Measurements from ENCODE around the gene BIN2.
"Not testable (repeated sequence)": the region's sequence is repeated elsewhere in the genome, so short reads cannot be mapped to it uniquely, and the experiment has no call there.

BIN2 gene

DNA sequence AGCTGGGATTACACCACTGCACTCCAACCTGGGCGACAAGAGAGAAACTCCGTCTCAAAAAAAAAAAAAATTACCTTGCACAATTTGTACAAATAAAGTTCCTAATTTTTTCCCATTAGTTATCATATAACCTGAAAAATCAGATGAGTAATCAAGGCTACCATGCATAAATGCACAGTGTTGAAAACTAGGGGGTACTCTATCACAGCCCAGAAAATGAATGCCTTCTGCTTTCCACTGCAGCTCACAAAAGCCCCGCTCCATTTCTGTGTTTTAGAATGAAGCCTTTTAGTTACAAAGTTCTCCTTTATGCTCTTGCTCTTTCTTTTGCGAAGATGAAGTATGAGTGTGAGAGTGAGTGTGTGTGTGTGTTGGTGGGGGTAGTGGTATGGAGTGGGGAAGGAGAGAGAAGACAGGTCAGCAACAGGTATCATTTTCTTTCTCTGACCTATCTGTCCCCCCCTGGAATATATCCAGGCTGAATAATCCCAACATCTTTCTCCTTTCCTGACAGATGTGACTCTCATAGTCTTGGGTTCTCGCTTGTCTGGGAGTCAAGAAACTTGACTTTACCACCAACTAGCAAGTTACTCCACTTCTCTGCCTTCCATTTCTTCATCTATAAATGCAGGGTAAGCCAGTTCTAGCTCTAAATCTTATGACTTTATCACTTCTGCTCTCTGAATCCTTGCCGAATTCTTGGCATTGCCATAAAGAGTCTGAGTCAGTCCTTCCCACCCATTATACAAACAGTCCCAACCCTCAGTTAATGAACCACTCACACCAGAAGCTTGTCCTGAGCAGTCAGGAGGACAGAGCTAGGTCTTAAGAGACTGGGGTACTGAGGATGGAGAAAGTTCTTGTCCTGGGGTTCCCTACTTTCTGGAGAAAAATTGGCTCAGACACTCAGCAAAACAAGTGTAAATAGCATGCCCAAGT is 16.1 kb downstream of the BIN2 start:
- DNase-seq, result no peak

DNA sequence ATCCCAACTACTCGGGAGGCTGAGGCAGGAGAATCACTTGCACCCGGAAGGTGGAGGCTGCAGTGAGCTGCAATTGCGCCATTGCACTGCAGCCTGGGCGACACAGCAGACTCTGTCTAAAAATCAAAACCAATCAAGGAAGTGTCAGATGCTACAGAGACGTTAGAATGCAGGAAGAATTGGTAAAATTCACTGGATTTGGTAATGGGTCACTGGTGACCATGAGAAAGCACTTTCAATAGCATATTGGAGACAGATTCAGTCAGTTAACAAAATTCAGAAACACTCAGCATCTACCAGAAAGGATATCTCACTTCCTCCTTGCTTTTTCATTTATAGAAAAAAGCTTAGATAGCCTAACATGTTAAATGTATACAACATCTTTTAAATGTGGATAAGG is 17.5 kb downstream of the BIN2 start:
- no peak for DNase-seq

DNA sequence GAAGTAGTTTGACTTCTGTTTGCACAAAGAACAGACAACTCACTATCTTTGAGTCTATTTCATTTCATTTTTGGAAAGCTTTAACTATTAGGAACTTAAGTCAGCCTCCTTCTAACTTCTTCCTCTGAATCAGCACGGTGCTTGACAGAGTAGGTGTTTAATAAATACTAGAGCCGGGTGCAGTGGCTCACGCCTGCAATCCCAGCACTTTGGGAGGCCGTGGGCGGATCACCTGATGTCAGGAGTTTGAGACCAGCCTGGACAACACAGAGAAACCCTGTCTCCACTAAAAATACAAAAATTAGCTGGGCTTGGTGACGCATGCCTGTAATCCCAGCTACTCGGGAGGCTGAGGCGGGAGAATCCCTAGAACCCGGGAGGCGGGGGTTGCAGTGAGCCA is 23.2 kb downstream of the BIN2 start:
- not testable (repeated sequence) for DNase-seq

DNA sequence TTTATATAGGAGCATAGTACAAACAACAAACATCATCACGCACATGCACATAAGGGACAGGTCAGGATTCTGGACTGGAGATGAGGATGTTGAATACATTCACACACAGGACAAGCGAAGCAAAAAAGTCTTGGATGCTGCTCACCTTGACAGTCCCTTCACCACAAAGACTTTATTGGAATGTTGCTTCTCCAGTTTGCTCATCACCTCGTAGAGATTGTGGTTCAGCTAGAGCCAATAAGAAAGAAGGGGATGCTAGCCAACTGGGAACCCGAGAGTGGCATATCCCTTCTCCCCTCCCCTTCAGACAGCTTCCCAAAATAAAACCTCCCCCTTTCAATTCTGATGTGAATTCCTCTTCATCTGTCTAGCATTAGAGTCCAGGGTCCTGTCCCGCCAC is 28.3 kb downstream of the BIN2 start:
- no peak for DNase-seq

DNA sequence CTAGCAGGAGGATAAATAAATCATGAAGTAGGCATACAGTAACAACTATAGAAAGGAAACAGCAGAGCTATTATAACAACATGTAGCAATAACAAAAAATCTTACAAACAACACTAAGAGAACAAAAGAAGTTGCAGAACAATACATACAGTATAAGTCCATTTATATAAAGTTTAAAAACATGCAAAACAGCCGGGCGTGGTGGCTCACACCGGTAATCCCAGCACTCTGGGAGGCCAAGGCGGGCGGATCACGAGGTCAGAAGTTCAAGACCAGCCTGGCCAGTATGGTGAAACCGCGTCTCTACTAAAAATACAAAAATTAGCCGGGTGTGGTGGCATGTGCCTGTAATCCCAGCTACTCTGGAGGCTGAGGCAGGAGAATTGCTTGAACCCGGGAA is 29.9 kb downstream of the BIN2 start:
- DNase-seq, result not testable (repeated sequence)

DNA sequence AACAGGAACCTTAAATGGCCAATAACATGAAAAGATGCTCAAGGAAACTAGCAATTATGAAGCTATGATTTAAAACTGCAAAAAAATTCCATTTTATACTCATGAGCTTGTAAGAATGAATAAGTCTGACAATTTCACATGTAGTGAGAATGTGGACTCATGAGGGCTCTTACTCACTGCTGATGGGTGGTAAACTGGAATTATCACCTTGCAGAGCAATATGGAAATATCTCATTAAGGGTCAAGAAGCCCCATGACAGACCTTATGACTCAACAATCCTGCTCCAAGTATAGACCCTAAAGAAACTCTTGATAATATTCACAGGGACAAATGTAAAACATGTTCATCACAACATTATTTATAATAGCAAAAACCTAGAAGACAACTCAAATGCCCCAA is 30.3 kb downstream of the BIN2 start:
- DNase-seq, result no peak

DNA sequence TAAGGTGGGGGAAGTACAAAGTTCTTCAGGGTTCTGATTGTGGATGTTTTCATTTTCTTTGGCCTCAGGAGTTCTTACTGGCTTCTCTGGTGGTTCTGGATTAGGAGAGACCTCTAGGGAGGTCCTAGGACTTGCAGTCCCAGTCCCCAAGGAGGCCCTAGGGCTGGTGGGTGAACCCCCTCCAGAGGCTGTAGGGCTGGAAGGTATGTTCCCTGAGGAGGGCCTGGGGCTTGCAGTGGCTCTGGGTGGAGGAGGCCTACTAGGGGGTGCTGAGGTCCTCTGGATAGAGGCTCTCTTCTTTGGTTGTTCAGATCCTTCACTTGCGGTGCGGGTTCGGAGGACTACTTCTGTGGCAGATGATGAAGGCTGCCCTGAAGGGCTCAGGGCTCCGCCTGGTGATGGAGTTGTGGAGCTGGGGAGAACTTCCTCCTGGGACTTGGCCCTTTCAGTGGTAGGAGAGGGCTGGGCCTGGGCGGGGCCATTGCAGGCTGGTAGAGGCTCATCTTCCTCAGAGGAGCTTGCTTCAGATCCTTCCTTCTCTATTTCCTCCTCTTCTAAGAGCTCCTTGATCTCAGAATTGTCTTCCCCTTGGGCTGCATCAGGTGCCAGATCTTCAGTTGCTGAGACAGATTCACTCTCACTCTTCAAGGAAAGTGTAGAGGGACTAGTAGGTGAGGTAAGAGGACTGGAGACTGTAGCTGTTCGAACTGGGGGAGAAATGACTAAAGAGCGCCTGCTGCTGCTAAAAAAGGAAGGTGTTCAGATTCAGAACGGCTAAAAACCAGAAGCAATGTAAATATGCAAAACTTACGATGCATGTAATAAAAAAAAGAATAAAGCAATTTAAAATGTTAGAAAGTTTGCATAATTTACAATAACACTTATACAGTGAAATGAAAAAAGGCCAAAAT is 32.1 kb downstream of the BIN2 start:
- DNase-seq, result not testable (repeated sequence)

DNA sequence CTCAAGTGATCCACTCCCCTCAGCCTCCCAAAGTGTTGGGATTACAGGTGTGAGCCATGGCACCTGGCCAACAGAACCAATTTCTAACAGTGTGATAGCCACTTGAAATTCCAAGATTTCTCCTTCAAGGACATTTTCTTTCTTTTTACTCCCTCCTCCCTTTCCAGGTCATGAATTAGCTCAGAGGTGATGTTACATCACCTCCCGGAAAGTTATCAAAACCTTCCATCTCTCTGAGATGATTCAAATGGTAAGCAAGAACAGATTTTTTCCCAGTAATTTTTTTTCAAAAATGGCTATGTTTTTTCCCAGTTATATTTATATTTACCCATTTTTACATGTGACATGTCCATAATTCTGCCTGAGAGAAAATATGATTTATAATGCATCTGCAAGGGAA is 38.1 kb downstream of the BIN2 start:
- DNase-seq, result no peak

DNA sequence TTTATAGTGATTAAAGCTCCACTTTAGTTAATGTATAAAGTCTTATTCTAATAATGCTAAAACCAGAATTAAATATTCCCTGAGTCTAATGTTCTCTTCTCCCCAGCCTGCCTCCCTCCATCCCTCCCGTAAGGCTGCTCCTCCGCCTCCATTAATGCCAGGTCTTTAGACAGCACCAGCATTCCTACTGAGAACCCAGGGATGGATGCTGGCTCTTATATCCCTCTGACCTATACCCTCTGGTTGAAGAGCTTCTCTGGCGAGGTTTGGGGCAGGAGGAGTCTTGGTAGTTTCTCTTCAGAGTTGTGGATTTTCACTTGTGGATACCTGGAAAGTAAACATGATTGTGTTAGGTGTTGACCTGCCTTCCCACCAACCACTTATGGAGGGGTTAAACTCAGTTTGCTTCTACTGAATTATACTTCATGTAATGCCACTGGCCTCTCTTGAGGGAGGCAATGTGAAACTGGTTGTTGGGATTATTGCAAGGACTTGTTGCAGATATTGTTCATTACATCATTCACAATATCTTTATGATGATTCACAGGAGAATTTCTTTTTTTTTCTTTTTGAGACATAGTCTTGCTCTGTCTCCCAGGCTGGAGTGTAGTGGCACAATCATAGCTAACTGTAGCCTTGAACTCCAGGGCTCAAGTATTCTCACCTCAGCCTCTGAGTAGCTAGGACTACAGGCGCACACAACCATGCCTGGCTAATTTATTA is 42.6 kb downstream of the BIN2 start:
- DNase-seq, result no peak

DNA sequence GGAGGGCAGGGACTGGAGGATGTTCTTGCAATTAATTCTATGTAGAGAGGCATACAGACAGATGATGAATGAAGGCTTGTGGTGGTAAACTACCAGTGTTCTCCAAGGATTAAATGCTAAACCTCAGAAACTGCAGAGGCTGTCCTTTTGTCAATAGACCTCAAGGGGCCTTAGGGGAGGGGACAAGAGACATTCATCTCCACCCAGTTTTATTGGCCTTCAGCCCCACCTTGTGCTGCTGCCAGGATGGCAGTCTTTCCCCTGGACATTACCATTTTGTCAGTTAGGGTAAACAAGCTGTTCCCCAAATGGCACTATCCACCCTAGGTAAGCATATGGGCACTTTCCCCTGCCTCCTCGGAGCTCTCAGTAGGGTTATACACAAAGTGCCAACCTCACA is 48.9 kb downstream of the BIN2 start:
- peak; percentile 25 for DNase-seq

DNA sequence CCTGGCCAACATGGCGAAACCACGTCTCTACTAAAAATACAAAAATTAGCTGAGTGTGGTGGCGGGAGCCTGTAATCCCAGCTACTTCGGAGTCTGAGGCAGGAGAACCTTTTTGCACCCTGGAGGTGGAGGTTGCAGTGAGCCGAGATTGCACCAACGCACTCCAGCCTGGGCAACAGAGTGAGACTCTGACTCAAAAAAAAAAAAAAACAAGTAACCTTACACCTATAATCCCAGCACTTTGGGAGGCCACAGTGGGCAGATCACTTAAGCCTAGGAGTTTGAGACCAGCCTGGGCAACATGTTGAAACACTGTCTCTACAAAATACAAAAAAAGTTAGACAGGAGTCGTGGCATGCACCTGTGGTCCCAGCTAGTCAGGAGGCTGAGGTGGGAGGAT is 51.2 kb downstream of the BIN2 start:
- DNase-seq, result not testable (repeated sequence)

DNA sequence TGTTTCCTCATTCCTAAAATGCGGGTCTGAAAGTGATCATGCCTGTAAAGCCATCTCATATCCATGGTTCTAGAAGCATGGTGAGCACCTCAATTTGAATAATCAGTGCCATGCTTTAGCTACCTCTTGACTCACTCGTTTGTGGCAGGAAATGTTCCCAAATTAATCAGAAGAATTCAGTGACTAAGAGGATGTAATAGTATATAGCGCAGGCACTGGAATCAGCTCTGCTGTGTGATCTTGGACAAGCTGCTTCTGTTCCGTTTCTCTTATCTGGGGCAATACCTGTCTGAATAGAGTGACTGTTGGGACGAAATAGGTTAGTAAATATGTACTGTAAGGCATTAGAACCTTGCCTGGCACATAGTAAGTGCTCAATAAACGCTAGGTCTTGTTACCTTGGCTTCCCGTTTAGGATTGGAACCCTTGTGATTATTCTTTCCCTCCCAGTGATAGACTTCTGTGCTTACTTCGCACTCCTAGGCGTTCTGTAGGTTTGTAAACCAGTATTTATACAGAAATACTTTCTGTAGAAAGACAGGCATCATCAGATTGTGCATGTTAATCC is 52.9 kb downstream of the BIN2 start:
- DNase-seq, result no peak

DNA sequence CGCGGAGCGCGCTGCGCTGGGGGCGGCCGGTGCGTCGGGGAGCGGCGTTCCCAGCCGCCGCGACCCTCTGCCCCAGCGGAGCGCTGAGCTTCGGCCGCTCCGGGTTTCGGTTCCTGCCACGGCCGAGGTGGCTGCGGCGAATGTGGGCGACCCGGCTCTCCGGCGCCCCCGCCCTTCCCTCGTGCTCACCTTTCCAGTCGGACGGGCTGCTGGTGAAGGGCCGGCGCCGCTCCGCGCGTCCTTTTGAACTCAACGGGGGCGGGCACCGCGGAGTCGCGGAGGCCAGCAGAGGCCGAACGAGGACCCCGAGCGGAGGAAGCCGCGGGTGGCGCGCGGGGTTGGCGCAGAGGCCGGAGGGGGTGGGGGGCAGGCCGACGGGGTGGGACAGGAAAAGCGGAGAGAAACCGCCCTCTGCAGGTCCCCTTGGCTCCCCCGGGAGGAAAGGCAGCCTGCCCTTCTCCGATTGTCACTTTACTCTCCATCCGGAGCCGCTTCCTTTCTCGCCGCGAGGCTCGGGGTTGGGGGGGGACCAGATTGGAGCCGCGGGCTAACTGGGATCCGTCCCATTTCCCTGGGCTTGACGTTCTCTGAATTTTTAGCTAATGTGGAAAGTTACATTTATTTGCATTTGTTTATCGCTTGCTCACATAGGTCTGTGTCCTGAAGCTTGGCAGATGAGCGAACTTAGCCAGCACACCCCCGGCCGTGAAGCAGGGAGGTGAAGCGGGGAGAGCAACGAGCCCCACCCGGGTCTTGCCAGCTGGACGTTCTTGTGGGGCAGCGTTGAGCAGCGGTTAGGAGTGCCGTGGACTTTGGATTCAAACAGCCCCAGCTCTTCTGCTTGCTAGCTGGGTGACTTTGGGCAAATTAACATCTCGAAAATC is 53.7 kb downstream of the BIN2 start, which contains the start of gene SMAGP:
TSS of gene SMAGP (minus strand) at position 349 of the 884 bp plus-strand sequence. CDS start 1,137 bp downstream, outside the sequence.
- peak; percentile 66 for DNase-seq

DNA sequence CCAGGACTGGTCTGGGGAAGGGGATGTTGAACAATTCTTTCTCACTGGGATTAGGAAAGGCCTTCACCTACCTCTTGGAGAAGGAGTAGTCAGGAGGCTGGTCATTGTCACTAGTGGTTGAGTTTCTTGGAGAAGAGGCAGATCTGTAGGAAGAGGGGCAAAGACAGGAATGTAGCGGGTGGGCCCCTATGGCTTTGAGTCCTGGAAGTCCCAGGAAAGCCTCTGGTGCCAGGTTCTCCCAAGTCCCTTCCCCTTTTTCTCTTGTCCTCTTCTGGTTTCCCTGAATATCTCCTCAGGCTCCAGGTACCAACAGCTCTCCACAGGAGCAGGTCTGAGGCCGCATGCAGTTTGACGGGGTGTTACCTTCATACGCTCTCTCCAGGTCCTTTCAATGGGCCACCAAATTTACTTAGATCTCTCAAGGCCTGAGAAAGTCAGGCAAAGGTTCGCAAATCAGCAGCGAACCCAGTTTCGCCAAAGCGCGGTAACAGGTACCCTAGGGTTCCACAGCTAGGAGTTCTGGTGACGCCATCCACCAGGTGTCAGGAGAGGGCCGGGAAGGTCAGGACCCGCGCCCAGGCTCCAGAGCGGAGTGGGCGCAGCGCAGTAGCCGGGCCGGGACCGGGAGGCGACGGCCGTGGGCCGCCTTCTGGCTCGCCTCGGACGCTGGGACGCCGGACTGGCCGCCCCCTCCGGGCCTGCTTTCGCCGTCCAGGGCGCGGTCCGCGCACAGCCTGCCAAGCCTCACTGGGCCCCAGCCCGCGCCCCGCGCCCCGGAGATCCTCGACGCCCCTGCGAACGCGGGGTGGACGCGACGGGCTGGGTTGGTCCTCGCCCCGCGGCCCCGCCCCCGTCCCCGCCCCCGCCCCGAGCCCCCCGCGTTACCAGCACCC is 54.6 kb downstream of the BIN2 start:
- peak; percentile 60 for DNase-seq

DNA sequence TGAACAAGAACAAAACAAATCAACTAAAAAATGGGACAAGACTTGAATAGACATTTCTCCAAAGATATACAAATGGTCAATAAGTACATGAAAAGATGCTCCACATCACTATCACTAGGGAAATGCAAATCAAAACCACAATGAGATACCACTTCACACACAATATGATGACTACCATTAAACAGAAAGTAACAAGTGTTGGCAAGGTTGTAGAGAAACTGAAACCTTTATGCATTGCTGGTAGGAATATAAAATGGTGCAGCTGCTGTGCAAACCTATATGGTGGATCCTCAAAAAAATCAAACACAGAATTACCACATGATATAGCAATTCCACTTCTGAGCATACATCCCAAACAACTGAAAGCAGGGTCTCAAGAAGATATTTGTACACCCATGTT is 59.0 kb downstream of the BIN2 start:
- no peak for DNase-seq

DNA sequence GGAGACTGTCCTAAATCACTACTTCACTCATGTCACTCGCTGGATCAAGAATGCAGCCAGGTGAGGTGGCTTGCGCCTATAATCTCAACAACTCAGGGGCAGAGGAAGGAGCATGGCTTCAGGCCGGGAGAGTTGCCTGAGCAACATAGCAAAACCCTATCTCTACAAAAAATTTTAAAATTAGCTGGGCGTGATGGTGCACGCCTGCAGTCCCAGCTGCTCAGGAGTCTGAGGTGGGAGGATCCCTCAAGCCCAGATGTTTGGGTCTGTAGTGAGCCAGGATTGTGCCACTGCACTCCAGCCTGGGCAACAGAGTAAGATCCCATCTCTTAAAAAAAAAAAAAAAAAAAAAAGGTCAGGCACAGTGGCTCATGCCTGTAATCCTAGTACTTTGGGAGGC is 59.7 kb downstream of the BIN2 start:
- no peak for DNase-seq

DNA sequence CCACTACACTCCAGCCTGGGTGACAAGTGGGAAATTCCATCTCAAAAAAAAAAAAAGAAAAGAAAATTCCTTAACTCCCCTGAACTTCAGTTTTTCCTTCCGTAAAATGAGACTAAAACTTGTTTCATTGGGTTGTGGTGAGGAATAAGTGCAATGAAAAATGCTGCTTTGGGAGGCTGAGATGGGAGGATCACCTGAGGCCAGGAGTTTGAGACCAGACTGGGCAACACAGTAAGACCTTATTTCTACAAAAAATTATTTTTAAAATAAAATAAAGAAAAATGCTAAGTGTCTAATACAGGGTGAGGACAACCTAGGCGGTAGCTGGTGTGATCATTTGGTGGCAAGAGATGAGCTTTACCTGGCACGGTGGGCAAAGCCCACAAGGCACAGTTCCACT is 60.6 kb downstream of the BIN2 start:
- DNase-seq, result no peak

DNA sequence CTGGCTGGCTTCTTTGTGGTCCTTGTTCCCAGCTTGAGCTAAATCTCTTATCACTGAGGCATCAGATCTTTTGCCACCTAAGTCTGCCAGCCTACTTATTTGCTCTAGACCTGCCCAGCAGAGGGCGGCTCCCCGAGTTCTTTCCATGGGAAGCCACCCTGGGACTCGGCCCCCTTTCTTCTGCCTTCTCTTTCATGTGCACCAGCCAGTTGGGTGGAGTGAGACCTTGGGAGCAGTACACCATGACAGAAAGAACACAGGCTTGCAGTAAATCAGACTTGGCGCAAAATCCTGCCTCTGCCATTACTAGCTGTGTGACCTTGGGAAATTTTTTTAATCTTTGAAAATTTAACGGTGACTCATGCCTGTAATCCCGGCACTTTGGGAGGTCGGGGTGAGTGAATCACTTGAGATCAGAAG is 61.2 kb downstream of the BIN2 start:
- DNase-seq, result peak; percentile 66

DNA sequence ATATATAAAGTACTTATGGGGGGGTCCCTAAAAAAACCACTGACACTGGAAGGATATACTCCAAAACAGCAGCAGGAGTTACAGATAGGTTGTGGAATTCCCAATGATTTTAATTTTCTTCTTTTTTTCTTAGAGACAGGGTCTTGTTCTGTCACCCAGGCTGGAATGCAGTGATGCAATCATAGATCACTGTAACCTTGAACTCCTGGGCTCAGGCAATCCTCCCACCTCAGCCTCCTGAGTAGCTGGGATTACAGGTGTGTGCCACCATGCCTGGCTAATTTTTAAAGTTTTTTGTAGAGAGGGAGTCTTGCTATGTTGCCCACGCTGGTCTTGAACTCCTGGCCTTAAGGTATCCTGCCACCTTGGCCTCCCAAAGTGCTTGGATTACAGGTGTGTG is 64.4 kb downstream of the BIN2 start:
- DNase-seq, result not testable (repeated sequence)

DNA sequence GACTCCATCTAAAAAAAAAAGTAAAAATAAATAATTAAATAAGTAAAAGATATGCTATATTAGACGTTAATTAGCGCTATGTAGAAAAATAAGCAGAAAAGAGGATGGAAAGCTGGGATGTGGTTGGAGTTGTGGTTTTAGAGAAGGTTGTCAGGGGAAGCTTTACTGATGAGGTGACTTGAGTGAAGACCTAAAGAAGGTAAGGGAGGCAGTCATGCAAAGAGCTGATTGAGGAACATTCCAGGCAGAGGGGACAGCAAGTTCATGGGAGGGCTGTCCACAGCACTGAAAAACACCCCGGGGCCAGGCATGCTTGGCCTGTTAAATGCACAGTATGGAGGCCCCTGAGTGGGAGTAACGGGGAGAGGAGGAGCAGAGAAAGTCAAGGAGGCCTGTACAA is 69.4 kb downstream of the BIN2 start:
- no peak for DNase-seq

All from NCI-H82 (cell line).